ENCODE measurements around the gene TRMT5. TPM values are rescaled to one million over a fixed set of nuclear protein-coding genes. Genes with fewer than 3 reads are reported as not detected.

The TRMT5 gene
- total and polyA plus RNA-seq, 8 donors: 2.0 to 9.9 (median 4.2) TPM

- H3K4me1 ChIP-seq: no peaks in the 10 kb centered on the region
- no peak for DNase-seq
- H3K36me3 ChIP-seq: peaks cover 0 to 17% (median 5%) of the 10 kb centered on the region in 4 donors
- peaks cover 0 to 41% (median 31%) of the 10 kb centered on the region in 4 donors for H3K9me3 ChIP-seq
- TF ChIP-seq EP300 (IDR thresholded peaks at IDR 0.05) (no peak), POLR2A (IDR thresholded peaks at IDR 0.05) (no peak), POLR2AphosphoS5 (IDR thresholded peaks at IDR 0.05) (no peak), CTCF (IDR thresholded peaks at IDR 0.05) (no peak)
- H3K27me3 ChIP-seq: no peaks in the 10 kb centered on the region
- intact Hi-C loops (cut with DNase I; ENCODE audit: low total_unique reads): no loop called here
- no peak overlapping the region for H3K27ac ChIP-seq
- no peak overlapping the region for H3K4me3 ChIP-seq
These were observed 22.7 kb downstream of the TRMT5 start for GRCh38 chr14:60958146-60958545.

- 63 to 92% (median 81%) methylated on average over 1 of the region's 1 CpG for WGBS, 5 donors
- intact Hi-C loops (cut with DNase I; ENCODE audit: low total_unique reads): no loop called here
These were observed 24.2 kb downstream of the TRMT5 start for GRCh38 chr14:60956632-60957031.

GRCh38 chr14:60956202-60956601 is 24.7 kb downstream of the TRMT5 start:
- Histone ChIP-seq H3K36me3 (peaks cover 0 to 17% (median 5%) of the 10 kb centered on the region in 4 donors), H3K27ac (no peak overlapping the region), H3K4me1 (no peaks in the 10 kb centered on the region), H3K9me3 (peaks cover 0 to 41% (median 31%) of the 10 kb centered on the region in 4 donors), H3K27me3 (no peaks in the 10 kb centered on the region), H3K4me3 (no peak overlapping the region)
- 85 to 94% (median 90%) methylated on average over 4 of the region's 4 CpGs for WGBS, 5 donors
- no peak for DNase-seq
- TF ChIP-seq EP300 (IDR thresholded peaks at IDR 0.05) (no peak), CTCF (IDR thresholded peaks at IDR 0.05) (no peak), POLR2A (IDR thresholded peaks at IDR 0.05) (no peak), POLR2AphosphoS5 (IDR thresholded peaks at IDR 0.05) (no peak)
- intact Hi-C loops (cut with DNase I; ENCODE audit: low total_unique reads): no loop called here

More at GRCh38 chr14:60956632-60957031, 24.2 kb downstream of the TRMT5 start:
- Histone ChIP-seq H3K9me3 (peaks cover 0 to 41% (median 31%) of the 10 kb centered on the region in 4 donors), H3K4me3 (no peak overlapping the region), H3K4me1 (no peaks in the 10 kb centered on the region), H3K36me3 (peaks cover 0 to 17% (median 5%) of the 10 kb centered on the region in 4 donors), H3K27ac (no peak overlapping the region), H3K27me3 (no peaks in the 10 kb centered on the region)
- TF ChIP-seq POLR2AphosphoS5 (IDR thresholded peaks at IDR 0.05) (no peak), POLR2A (IDR thresholded peaks at IDR 0.05) (no peak), EP300 (IDR thresholded peaks at IDR 0.05) (no peak), CTCF (IDR thresholded peaks at IDR 0.05) (no peak)
- DNase-seq: no peak

- TF ChIP-seq EP300 (IDR thresholded peaks at IDR 0.05) (no peak), POLR2A (IDR thresholded peaks at IDR 0.05) (no peak), CTCF (IDR thresholded peaks at IDR 0.05) (no peak), POLR2AphosphoS5 (IDR thresholded peaks at IDR 0.05) (no peak)
- Histone ChIP-seq H3K4me1 (no peaks in the 10 kb centered on the region), H3K4me3 (no peak overlapping the region), H3K36me3 (peaks cover 0 to 7% (median 0%) of the 10 kb centered on the region in 4 donors), H3K27me3 (no peaks in the 10 kb centered on the region), H3K27ac (no peak overlapping the region), H3K9me3 (peaks cover 0 to 17% (median 11%) of the 10 kb centered on the region in 4 donors)
- intact Hi-C loops (cut with DNase I; ENCODE audit: low total_unique reads): no loop called here
- WGBS, 5 donors: 58 to 62% (median 62%) methylated on average over 3 of the region's 3 CpGs
- DNase-seq: no peak
These were observed 29.0 kb downstream of the TRMT5 start for GRCh38 chr14:60951776-60952435.
